ENCODE results near the gene GPR63. TPM values are rescaled to one million over a fixed set of nuclear protein-coding genes. Genes with fewer than 3 reads are reported as not detected.

GPR63 gene
- total RNA-seq, 6 donors from 2014 or later = under 0.01 to 0.69 (median 0.26) TPM

GRCh38 chr6:96812077-96812703, 25.1 kb downstream of the GPR63 start:
- DNase-seq (no peak), ATAC-seq (ENCODE audit: low FRiP score in 2 of 2) (no peak)
- no peaks in the 10 kb centered on the region for H3K27me3 ChIP-seq
- H3K36me3 ChIP-seq = no peaks in the 10 kb centered on the region
- H3K4me3 ChIP-seq = no peak overlapping the region
- H3K4me1 ChIP-seq = peaks cover 0 to 4% (median 2%) of the 10 kb centered on the region in 4 donors
- 78 to 88% methylated on average over 1 of the region's 1 CpG for WGBS, 2 donors
- TF ChIP-seq POLR2A (IDR thresholded peaks at IDR 0.05) (no peak), EP300 (IDR thresholded peaks at IDR 0.05) (no peak), CTCF (IDR thresholded peaks at IDR 0.05) (no peak), POLR2AphosphoS5 (IDR thresholded peaks at IDR 0.05) (no peak)
- H3K9me3 ChIP-seq = no peaks in the 10 kb centered on the region
- H3K27ac ChIP-seq = no peak overlapping the region

GRCh38 chr6:96811670-96812069, 25.6 kb downstream of the GPR63 start:
- Histone ChIP-seq H3K9me3 (no peaks in the 10 kb centered on the region), H3K4me3 (no peak overlapping the region), H3K27ac (no peak overlapping the region), H3K27me3 (no peaks in the 10 kb centered on the region), H3K4me1 (peaks cover 0 to 4% (median 2%) of the 10 kb centered on the region in 4 donors), H3K36me3 (no peaks in the 10 kb centered on the region)
- TF ChIP-seq POLR2AphosphoS5 (IDR thresholded peaks at IDR 0.05) (no peak), POLR2A (IDR thresholded peaks at IDR 0.05) (no peak), EP300 (IDR thresholded peaks at IDR 0.05) (no peak), CTCF (IDR thresholded peaks at IDR 0.05) (no peak)
- no peak for ATAC-seq (ENCODE audit: low FRiP score in 2 of 2)
- WGBS, 2 donors = 94% methylated on average over 2 of the region's 2 CpGs
- DNase-seq = no peak

GRCh38 chr6:96811136-96811535, 26.1 kb downstream of the GPR63 start:
- peaks cover 0 to under 1% (median 0%) of the 10 kb centered on the region in 4 donors for H3K4me1 ChIP-seq
- TF ChIP-seq CTCF (IDR thresholded peaks at IDR 0.05) (no peak), EP300 (IDR thresholded peaks at IDR 0.05) (no peak), POLR2A (IDR thresholded peaks at IDR 0.05) (no peak), POLR2AphosphoS5 (IDR thresholded peaks at IDR 0.05) (no peak)
- H3K36me3 ChIP-seq = no peaks in the 10 kb centered on the region
- ATAC-seq (ENCODE audit: low FRiP score in 2 of 2) (no peak), DNase-seq (no peak)
- no peaks in the 10 kb centered on the region for H3K27me3 ChIP-seq
- no peak overlapping the region for H3K27ac ChIP-seq
- no peaks in the 10 kb centered on the region for H3K9me3 ChIP-seq
- H3K4me3 ChIP-seq = no peak overlapping the region
- 87 to 89% methylated on average over 5 of the region's 5 CpGs for WGBS, 2 donors

DNA sequence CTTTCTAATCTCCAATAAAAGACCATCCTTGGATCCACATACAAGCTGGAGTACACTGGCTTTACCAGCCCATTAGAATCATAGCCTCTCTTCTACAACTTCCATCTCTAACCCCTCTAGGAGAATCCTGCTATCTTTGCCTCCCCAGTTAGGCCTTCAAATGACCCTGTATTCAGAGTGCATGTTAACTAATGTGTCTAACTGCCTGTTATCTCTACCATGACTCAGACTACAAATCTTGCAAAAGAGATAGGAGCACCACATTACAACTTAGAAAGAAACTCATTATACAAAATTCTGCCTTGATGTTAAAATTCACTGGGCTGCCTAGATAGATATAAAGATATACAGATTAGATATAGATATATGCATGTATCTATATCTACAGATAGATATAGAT, 28.2 kb downstream of the GPR63 start:
- Histone ChIP-seq H3K4me3 (no peak overlapping the region), H3K27me3 (no peaks in the 10 kb centered on the region), H3K36me3 (no peaks in the 10 kb centered on the region), H3K27ac (no peak overlapping the region), H3K4me1 (no peaks in the 10 kb centered on the region), H3K9me3 (no peaks in the 10 kb centered on the region)
- TF ChIP-seq CTCF (IDR thresholded peaks at IDR 0.05) = no peak
- no peak for TF ChIP-seq EP300 (IDR thresholded peaks at IDR 0.05)
- no peak for TF ChIP-seq POLR2AphosphoS5 (IDR thresholded peaks at IDR 0.05)
- no peak for TF ChIP-seq POLR2A (IDR thresholded peaks at IDR 0.05)
- no peak for DNase-seq
- ATAC-seq (ENCODE audit: low FRiP score in 2 of 2) = no peak

DNA sequence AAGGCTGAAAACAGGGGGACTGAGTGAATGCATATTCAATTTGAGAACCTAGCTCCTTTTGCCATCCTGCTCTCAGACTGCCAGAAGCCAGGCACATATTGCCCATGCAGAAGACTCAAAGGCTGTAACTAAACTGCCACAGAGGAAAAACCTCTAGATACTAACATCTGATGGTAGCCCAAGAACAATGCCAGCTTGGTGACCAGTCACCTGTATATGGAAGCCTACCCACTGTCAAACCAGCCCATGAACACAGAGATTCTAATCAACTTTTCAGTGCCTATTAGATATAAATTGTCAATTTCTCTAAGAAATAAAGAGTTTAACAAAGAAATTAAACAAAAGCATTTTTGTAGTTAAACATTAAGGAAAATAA, 34.2 kb downstream of the GPR63 start:
- H3K27ac ChIP-seq = no peak overlapping the region
- no peaks in the 10 kb centered on the region for H3K9me3 ChIP-seq
- DNase-seq (no peak), ATAC-seq (ENCODE audit: low FRiP score in 2 of 2) (no peak)
- TF ChIP-seq EP300 (IDR thresholded peaks at IDR 0.05) (no peak), POLR2AphosphoS5 (IDR thresholded peaks at IDR 0.05) (no peak), CTCF (IDR thresholded peaks at IDR 0.05) (no peak), POLR2A (IDR thresholded peaks at IDR 0.05) (no peak)
- H3K36me3 ChIP-seq = no peaks in the 10 kb centered on the region
- H3K4me1 ChIP-seq = no peaks in the 10 kb centered on the region
- H3K4me3 ChIP-seq = no peak overlapping the region
- H3K27me3 ChIP-seq = no peaks in the 10 kb centered on the region
